HepG2 (cell line): Measurements from ENCODE around the gene PPP1R13B. TPM values are rescaled to one million over a fixed set of nuclear protein-coding genes. Genes with fewer than 3 reads are reported as not detected.

ENCODE experiments used
- ARNTL ChIP-seq: sonication (generic); formaldehyde crosslinking; IDR thresholded peaks from 2 replicates; pipeline ENCODE4 v1.4.0; 2020; ENCODE audit warnings: mild to moderate bottlenecking, missing genetic modification reagents
- DNMT1 ChIP-seq: sonication (generic); formaldehyde crosslinking; IDR thresholded peaks from 2 replicates; pipeline ENCODE4 v1.5.1; 2020; ENCODE audit warnings: mild to moderate bottlenecking, missing genetic modification reagents
- DPF2 ChIP-seq: sonication (generic); formaldehyde crosslinking; IDR thresholded peaks from 2 replicates; pipeline ENCODE4 v1.4.0; 2020; ENCODE audit warnings: mild to moderate bottlenecking, low read depth, missing genetic modification reagents, borderline replicate concordance
- FOXP4 ChIP-seq: sonication (generic); formaldehyde crosslinking; IDR thresholded peaks from 2 replicates; pipeline ENCODE4 v1.4.0; 2020; ENCODE audit warnings: missing genetic modification reagents
- HCFC1 ChIP-seq: fragments of 150-350 bp; IDR thresholded peaks from 2 replicates; pipeline ENCODE4 v1.6.1; 2014; ENCODE audit warnings: low read depth, low read length
- HMGXB3 ChIP-seq: sonication (generic); formaldehyde crosslinking; IDR thresholded peaks from 2 replicates; pipeline ENCODE4 v1.4.0; 2020; ENCODE audit warnings: missing genetic modification reagents, borderline replicate concordance
- HMGXB4 ChIP-seq, 2 experiments: sonication (generic) in 1 of 2; formaldehyde crosslinking in 1 of 2; IDR thresholded peaks; 2 replicates each; pipeline versions ENCODE4 v1.4.0 to v1.6.1; 2018 to 2020; ENCODE audit warnings: missing genetic modification reagents in 2 of 2, borderline replicate concordance in 1 of 2, low read depth in 1 of 2, mild to moderate bottlenecking in 1 of 2, missing biosample characterization in 1 of 2
- NFRKB ChIP-seq: fragments of 450-650 bp; IDR thresholded peaks from 2 replicates; pipeline ENCODE4 v1.6.1; 2017
- NKX3-1 ChIP-seq: sonication (generic); formaldehyde crosslinking; IDR thresholded peaks from 2 replicates; pipeline ENCODE4 v1.5.0; 2020; ENCODE audit warnings: missing genetic modification reagents
- RAD51 ChIP-seq: fragments of 450-650 bp; IDR thresholded peaks from 2 replicates; pipeline ENCODE4 v1.6.1; 2016; ENCODE audit warnings: borderline replicate concordance
- RCOR2 ChIP-seq: IDR thresholded peaks from 2 replicates; pipeline ENCODE4 v1.6.1; 2016; ENCODE audit warnings: missing biosample characterization, missing genetic modification reagents
- SCMH1 ChIP-seq: sonication (generic); formaldehyde crosslinking; IDR thresholded peaks from 2 replicates; pipeline ENCODE4 v1.9.0; 2021; ENCODE audit warnings: missing genetic modification reagents, mild to moderate bottlenecking, borderline replicate concordance
- SPEN ChIP-seq: sonication (generic); formaldehyde crosslinking; IDR thresholded peaks from 2 replicates; pipeline ENCODE4 v1.5.1; 2020; ENCODE audit warnings: low read depth, mild to moderate bottlenecking, missing genetic modification reagents
- THAP11 ChIP-seq: IDR thresholded peaks from 2 replicates; pipeline ENCODE4 v1.6.1; 2016; ENCODE audit warnings: missing biosample characterization, missing genetic modification reagents
- ZNF564 ChIP-seq: sonication (generic); formaldehyde crosslinking; IDR thresholded peaks from 2 replicates; pipeline ENCODE4 v1.8.1; 2023; ENCODE audit warnings: mild to moderate bottlenecking, missing genetic modification reagents
- ZNF574 ChIP-seq: sonication (generic); formaldehyde crosslinking; IDR thresholded peaks from 2 replicates; pipeline ENCODE4 v1.4.0; 2020; ENCODE audit warnings: missing genetic modification reagents
- ZNF781 ChIP-seq: sonication (generic); formaldehyde crosslinking; IDR thresholded peaks from 2 replicates; pipeline ENCODE4 v1.5.1; 2020; ENCODE audit warnings: borderline replicate concordance, mild to moderate bottlenecking, missing genetic modification reagents; ENCODE audit errors: not compliant biosample characterization
- polyA plus RNA-seq, 8 experiments: library from polyadenylated mRNA; depleted of rRNA in 3 of 8; stranded (reverse) in 7 of 8; unstranded in 1 of 8; fragments of >200 nt; fragmentation: Illumina TruSeq in 4 of 8; extraction: Trizol in 4 of 8; gene quantifications; 2 replicates each; pipeline versions ENCODE4 v1.2.1 to v1.2.3, GENCODE V29; 2011 to 2016; ENCODE audit warnings: low read depth in 4 of 8, missing spikeins in 1 of 8, mixed read lengths in 1 of 8; ENCODE audit not compliant: insufficient read depth in 1 of 8
- total RNA-seq, 5 experiments: library from RNA; depleted of rRNA; stranded (reverse); fragments of >200 nt; fragmentation: Illumina TruSeq; extraction: Trizol; gene quantifications; 2 replicates each; pipeline ENCODE4 v1.2.3, GENCODE V29; 2016; ENCODE audit warnings: low read depth in 1 of 5

PPP1R13B gene
- total and polyA plus RNA-seq, 2 of the 13 experiments (the other 11 are each of a cell fraction or from before 2014, with no cell fraction given) = 4.6 to 9.4 TPM

- TF ChIP-seq NFRKB (no peak), ZNF564 (CRISPR knock-in tag) (no peak), DPF2 (CRISPR knock-in tag) (no peak), SPEN (CRISPR knock-in tag) (no peak; the same call in 1 of the 2 replicates), ARNTL (CRISPR knock-in tag) (no peak; the same call in 1 of the 2 replicates), THAP11 (peak; percentile 78), NKX3-1 (peak; percentile 76; the same call in 1 of the 2 replicates), ZNF574 (peak; percentile 64), HMGXB4 (CRISPR knock-in tag; IDR thresholded peaks at IDR 0.05; ENCODE audit: borderline replicate concordance in 1 of 2, low read depth in 1 of 2) (peak in 1 of 2 experiments; percentile 57; a peak in 1 of 4 replicates), ZNF781 (CRISPR knock-in tag) (no peak), HMGXB3 (CRISPR knock-in tag) (no peak), RCOR2 (CRISPR knock-in tag) (no peak), DNMT1 (CRISPR knock-in tag) (no peak), SCMH1 (CRISPR knock-in tag) (no peak), FOXP4 (CRISPR knock-in tag) (no peak), HCFC1 (no peak), RAD51 (no peak)
These were observed 132.0 kb downstream of the PPP1R13B start, which contains the start of the genes XRCC3 and ZFYVE21 (continued) for GRCh38 chr14:103715052-103716000.
